AG09319 (cell line): Measurements from ENCODE around the gene RPLP2.

Experiments used
- DNase-seq: peaks from one replicate; pipeline ENCODE4 v3.0.0-alpha.2; 2010; ENCODE audit warnings: low read depth; ENCODE audit errors: extremely low read depth
- CTCF ChIP-seq: IDR thresholded peaks from 2 replicates; pipeline ENCODE4 v1.5.1; 2011; ENCODE audit warnings: low read depth, mild to moderate bottlenecking, inconsistent platforms, low read length, moderate library complexity

The RPLP2 gene

GRCh38 chr11:833114-833791 lies 23.5 kb downstream of the RPLP2 start:
- no peak for TF ChIP-seq CTCF
- no peak for DNase-seq

- DNase-seq, result no peak
- no peak for TF ChIP-seq CTCF
Observed at GRCh38 chr11:833849-834311, 24.1 kb downstream of the RPLP2 start.

- peak; percentile 34 for DNase-seq
- no peak for TF ChIP-seq CTCF
Observed at GRCh38 chr11:834371-835316, 24.9 kb downstream of the RPLP2 start.

DNA sequence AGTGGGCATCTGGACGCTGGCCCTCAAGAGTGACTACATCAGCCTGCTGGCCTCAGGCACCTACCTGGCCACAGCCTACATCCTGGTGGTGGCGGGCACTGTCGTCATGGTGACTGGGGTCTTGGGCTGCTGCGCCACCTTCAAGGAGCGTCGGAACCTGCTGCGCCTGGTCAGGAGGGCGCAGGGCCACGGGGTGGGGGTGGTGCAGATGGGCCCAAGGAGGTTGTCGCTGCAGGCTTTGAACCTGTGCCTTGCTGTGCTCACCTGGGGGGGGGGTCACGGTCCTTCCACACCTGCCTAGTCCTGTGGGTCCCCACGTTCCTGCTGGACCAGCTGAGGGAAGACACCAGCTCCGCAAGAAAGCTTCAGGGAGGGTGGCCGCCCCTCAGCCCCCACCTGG lies 26.5 kb downstream of the RPLP2 start:
- DNase-seq, result no peak
- no peak for TF ChIP-seq CTCF

DNA sequence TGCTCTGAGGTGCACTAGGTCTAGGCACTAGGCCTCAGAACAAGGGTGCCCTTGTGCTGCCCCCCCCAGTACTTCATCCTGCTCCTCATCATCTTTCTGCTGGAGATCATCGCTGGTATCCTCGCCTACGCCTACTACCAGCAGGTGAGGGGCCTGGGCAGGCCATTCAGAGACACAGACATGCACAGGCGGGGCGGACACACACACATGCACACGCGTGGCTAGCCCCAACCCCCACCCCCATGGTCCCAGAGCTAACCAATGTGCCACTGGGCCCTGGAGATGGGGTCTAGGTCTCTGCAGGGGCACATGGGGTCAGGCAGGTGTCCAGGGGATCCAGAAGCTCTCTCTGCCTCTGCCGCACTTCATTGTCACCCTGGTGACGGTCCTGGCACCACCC lies 26.9 kb downstream of the RPLP2 start:
- TF ChIP-seq CTCF, result no peak
- DNase-seq, result no peak

- TF ChIP-seq CTCF, result no peak
- DNase-seq, result no peak
Observed at GRCh38 chr11:837189-837989, 27.6 kb downstream of the RPLP2 start.
